ENCODE measurements around the gene ZNF611.
"Not testable (repeated sequence)": the region's sequence is repeated elsewhere in the genome, so short reads cannot be mapped to it uniquely, and the experiment has no call there.

The ZNF611 gene

DNA sequence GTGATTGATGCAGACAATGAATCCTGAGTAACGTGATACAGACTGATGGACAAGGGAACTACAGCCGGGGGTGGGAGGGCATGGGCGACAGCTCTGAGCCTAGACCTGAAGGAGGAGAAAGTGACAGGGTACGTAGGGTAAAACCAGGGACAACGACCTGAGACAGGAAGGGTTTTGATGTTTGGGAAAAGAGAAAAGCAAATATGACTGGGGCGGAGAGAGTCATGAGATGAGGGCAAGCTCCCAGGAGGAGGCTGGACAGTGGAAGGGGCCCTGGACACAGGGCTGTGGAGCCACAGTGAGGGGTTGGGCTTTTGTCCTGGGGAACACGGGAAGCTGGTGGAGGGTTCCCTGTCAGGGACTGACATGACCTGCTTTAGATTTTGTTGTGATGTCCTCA, 34.2 kb downstream of the ZNF611 start:
- Mint-ChIP-seq H3K36me3 (peaks cover 36% of the 10 kb centered on the region), H3K27ac (no peak overlapping the region), H3K4me3 (no peak overlapping the region), H3K27me3 (no peaks in the 10 kb centered on the region), H3K4me1 (peaks cover 6% of the 10 kb centered on the region), H3K9me3 (peaks cover 69% of the 10 kb centered on the region)
- CTCF ChIA-PET: no interaction called here
- DNase-seq: no peak

DNA sequence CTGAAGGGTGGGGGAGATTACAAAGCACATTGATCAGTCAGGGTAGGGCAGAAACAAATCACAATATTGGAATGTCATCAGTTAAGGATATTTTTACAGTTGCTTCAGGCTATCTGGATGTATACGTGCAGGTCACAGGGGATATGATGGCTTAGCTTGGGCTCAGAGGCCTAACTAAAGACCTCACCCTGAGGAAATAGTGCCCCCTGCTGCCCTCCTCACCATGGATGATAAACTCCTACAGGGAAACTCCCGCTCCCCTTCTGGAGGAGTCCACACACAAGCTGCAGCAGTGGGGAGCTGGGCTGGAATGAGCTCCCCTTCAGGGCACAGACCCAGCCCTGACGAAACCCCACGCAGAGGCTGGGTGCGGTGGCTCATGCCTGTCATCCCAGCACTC, 35.3 kb downstream of the ZNF611 start:
- H3K36me3 Mint-ChIP-seq: peaks cover 25% of the 10 kb centered on the region
- H3K4me1 Mint-ChIP-seq, CTCF ChIA-PET, H3K27me3 Mint-ChIP-seq, H3K4me3 Mint-ChIP-seq, H3K27ac Mint-ChIP-seq: not testable (repeated sequence)
- DNase-seq: peak; percentile 24
- H3K9me3 Mint-ChIP-seq: peaks cover 57% of the 10 kb centered on the region

DNA sequence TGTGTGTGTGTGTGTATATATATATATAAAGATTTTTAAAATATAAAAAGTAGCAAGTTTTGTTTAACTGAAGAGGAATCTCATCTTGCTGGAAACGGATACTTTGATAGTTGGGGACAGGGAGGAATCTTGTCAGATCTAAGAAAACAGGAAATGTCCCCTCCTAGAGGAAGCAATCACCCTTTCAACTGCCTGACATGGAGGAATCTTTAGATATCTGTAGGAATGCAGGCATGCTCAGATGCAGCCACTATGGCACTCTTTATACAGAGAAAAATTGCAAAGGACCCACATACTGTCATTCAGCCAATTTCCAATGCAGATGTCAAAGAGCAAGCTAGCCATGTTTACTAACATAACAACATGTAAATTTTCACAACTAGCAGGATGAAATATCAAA, 38.8 kb downstream of the ZNF611 start:
- DNase-seq: no peak
- H3K4me1 Mint-ChIP-seq: peaks cover 13% of the 10 kb centered on the region
- peaks cover 43% of the 10 kb centered on the region for H3K9me3 Mint-ChIP-seq
- no peak overlapping the region for H3K27ac Mint-ChIP-seq
- H3K27me3 Mint-ChIP-seq: no peaks in the 10 kb centered on the region
- H3K36me3 Mint-ChIP-seq: peaks cover 18% of the 10 kb centered on the region
- CTCF ChIA-PET: no interaction called here
- no peak overlapping the region for H3K4me3 Mint-ChIP-seq

DNA sequence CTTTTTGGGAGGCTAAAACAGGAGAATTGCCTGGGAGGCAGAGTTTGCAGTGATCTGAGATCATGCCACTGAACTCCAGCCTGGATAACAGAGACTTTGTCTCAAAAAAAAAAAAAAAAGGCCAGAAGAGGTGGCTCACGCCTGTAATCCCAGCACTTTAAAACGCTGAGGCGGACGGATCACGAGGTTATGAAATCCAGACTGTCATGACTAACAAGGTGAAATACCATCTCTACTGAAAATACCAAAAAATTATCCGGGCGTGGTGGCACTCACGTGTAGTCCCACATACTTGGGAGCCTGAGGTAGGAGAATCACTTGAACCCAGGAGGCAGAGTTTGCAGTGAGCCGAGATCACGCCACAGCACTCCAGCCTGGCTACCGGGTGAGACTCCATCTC, 39.9 kb downstream of the ZNF611 start:
- Mint-ChIP-seq H3K36me3 (peaks cover 19% of the 10 kb centered on the region), H3K4me1 (peaks cover 24% of the 10 kb centered on the region), H3K4me3 (no peak overlapping the region), H3K9me3 (peaks cover 35% of the 10 kb centered on the region), H3K27me3 (no peaks in the 10 kb centered on the region), H3K27ac (no peak overlapping the region)
- CTCF ChIA-PET: no interaction called here
- DNase-seq: no peak

DNA sequence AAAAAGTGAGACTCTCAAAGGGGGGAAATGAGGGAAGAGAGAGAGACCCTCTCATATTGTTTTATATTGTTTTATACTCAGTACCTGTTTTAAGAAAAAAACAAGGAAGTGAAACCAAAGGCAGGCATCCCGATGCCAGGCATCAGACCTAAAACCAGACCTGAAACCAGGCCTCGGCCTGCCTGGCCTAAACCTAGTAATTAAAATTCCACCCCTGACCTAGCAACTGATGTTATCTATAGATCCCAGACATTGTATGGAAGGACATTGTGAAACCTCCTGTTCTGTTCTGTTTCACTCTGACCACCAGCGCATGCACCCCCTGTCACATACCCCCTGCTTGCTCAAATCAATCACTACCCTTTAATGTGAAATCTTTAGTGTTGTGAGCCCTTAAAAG, 40.6 kb downstream of the ZNF611 start:
- H3K4me3 Mint-ChIP-seq, H3K27ac Mint-ChIP-seq, H3K27me3 Mint-ChIP-seq, CTCF ChIA-PET, DNase-seq: not testable (repeated sequence)
- Mint-ChIP-seq H3K9me3 (peaks cover 31% of the 10 kb centered on the region), H3K4me1 (peaks cover 29% of the 10 kb centered on the region), H3K36me3 (peaks cover 19% of the 10 kb centered on the region)

DNA sequence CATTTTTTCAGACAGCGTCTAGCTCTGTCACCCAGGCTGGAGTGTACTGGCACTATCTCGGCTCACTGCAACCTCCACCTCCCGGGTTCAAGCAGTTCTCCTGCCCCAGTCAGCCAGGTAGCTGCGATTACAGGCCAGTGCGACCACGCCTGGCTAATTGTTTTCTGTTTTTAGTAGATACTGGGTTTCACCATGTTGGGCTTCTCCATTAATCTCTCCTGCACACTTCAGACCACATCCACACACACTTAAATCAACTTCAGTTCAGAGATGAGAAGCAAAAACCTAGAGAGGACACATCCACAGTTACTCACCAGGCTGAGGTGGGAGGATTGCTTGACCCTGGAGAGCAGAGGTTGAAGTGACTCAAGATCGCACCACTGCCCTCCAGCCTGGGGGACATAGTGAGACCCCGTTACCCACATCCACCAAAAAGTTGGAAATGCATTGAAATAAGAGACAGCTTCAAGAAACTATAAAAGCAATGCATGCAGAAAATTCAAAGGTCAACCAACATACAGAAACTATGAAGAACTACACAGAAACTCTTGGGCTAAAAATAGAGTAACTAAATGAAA, 42.3 kb downstream of the ZNF611 start:
- CTCF ChIA-PET: no interaction called here
- H3K27me3 Mint-ChIP-seq: no peaks in the 10 kb centered on the region
- peaks cover 36% of the 10 kb centered on the region for H3K4me1 Mint-ChIP-seq
- H3K4me3 Mint-ChIP-seq: no peak overlapping the region
- H3K36me3 Mint-ChIP-seq: peaks cover 26% of the 10 kb centered on the region
- H3K9me3 Mint-ChIP-seq: peaks cover 18% of the 10 kb centered on the region
- peak overlapping the region; percentile 72 for H3K27ac Mint-ChIP-seq
- no peak for DNase-seq

- DNase-seq: no peak
- Mint-ChIP-seq H3K4me1 (peaks cover 36% of the 10 kb centered on the region), H3K27ac (peak overlapping the region; percentile 42), H3K36me3 (peaks cover 29% of the 10 kb centered on the region), H3K27me3 (no peaks in the 10 kb centered on the region), H3K4me3 (peak overlapping the region; percentile 42), H3K9me3 (peaks cover 15% of the 10 kb centered on the region)
- CTCF ChIA-PET: no interaction called here
Measured at GRCh38 chr19:52691737-52692136, 43.1 kb downstream of the ZNF611 start.

DNA sequence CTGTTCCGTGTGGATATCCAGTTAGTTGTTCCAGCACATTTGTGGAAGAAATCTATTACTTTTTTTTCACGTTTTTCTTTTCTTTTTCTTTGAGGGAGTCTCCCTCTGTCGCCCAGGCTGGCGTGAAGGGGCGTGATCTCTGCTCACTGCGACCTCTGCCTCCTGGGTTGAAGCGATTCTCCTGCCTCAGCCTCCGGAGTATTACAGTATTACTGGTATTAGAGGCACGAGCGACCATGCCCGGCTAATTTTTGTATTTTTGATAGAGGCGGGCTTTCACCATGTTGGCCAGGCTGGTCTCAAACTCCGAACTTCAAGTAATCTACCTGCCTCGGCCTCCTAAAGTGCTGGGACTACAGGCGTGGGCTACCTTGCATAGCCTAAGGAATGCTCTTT, 43.6 kb downstream of the ZNF611 start:
- H3K9me3 Mint-ChIP-seq: peaks cover 14% of the 10 kb centered on the region
- H3K4me1 Mint-ChIP-seq: peaks cover 36% of the 10 kb centered on the region
- CTCF ChIA-PET: no interaction called here
- peak overlapping the region; percentile 85 for H3K4me3 Mint-ChIP-seq
- peaks cover 32% of the 10 kb centered on the region for H3K36me3 Mint-ChIP-seq
- no peaks in the 10 kb centered on the region for H3K27me3 Mint-ChIP-seq
- DNase-seq: no peak
- H3K27ac Mint-ChIP-seq: peak overlapping the region; percentile 94

DNA sequence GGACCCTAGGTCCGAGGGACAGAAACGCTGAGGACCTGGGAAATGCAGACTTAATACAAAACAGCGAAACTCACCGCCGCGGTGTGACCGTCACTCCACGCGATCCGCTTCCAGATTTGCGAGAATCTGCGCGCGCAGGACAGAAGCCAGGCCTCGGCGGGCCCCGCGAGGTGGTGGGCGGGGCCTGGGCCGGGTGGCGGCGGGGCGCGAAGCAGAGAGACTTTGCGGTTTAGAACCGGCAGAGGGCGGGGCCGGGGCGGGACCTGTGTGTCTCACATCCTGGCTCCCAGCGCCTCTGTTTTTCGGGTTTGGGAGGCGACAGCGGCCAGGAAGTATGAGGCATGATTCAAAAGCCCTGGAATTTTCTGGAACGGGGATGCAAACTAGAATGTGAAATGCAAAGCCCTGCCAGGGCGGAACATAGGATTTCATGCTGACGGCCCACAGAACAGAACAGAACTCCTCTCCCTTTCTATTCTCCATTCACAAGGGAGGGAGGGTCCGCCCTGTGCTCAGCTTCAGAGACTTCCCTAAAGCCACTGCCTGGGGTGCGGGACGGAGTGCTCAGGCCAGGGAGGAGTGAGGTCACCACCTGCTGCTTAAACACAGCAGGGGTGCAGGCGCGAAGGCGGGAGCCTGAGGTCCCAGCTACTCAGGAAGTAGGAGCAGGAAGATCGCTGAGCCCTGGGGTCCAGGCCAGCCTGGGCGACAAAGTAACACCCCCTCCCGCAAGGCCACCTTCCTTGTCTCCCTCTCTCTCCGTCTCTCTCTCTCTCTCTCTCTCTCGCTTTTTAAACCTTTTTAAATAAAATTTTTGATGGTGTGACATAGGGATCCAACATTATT, 44.3 kb downstream of the ZNF611 start:
- Mint-ChIP-seq H3K4me1 (peaks cover 36% of the 10 kb centered on the region), H3K36me3 (peaks cover 32% of the 10 kb centered on the region), H3K27me3 (no peaks in the 10 kb centered on the region), H3K9me3 (peaks cover 11% of the 10 kb centered on the region), H3K27ac (peak overlapping the region; percentile 94), H3K4me3 (peak overlapping the region; percentile 85)
- CTCF ChIA-PET: no interaction called here
- DNase-seq: peak; percentile 95

DNA sequence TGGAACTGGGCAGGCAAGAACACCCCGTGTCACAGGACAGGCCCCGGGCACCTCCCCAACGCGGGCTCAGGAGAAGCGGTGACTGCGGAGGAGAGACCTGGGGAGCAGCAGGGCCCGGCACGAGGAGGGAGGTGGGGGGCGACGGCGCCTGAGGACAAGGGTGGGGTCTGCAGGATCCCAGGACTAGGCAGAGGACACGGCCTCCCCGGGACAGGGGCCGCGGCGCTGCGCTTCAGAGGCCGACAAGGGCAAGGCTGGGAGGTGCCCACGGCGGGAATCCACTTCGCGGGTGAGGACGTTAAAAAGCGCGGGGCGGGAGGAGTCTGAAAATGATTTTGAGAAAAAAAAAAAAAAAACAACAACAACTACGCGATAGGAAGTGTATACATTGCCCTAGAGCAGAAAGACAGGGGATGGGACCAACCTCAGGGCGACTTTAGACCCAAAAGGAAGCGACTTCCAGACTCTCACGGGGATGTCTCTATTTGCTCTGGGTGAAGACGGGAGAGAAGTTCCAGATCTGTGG, 44.9 kb downstream of the ZNF611 start:
- peak; percentile 62 for DNase-seq

DNA sequence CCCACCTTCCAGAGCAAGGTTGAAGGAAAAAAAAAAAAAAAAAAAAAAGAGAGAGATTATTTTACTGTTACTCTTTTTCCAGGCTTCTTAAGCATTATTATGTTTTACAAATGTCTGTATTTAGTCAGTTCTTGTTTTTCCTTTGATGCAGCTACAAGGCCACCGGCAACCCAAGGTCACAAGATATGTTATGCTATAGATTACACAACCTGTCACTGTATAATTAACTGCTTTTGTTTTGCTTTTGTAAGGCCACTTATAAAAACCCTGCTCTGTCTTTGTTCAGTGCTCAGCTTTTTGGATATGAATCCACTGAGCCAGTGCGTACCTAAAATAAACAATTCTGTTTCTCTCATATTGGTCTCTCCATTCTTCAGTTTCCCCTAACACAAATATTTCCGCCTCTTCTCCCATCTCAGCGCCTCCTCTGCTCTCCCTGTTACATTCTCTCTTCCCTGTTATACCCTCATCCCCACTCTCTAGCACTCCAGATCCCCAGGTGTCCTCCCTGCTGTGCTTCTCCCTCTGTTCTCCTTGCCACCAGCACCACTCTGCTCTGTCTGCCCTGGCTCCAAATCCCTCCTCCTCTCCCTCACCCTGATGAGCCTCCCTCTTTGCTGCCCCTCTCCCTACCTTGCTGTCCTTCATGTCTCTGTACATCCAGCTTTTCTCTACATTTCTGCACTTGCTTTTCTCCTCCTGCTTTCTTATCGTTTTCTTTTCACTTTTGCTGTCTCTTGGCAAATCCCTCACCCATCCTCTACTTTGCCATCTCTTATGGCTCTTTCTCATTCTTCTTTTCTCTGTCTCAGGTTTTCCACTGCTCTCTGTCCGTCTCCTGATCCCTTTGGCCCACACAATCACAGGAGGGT, 45.7 kb downstream of the ZNF611 start:
- Mint-ChIP-seq H3K27ac (peak overlapping the region; percentile 94), H3K4me3 (peak overlapping the region; percentile 85), H3K9me3 (peaks cover 22% of the 10 kb centered on the region), H3K36me3 (peaks cover 45% of the 10 kb centered on the region), H3K4me1 (peaks cover 41% of the 10 kb centered on the region)
- CTCF ChIA-PET: interaction anchor here (1.2 kb wide), 1 partner anchor 26 kb away, joined by 3 read pairs; no protein-coding TSS in a partner anchor
- DNase-seq, H3K27me3 Mint-ChIP-seq: not testable (repeated sequence)

More for the DNA sequence above, 44.9 kb downstream of the ZNF611 start:
- peaks cover 38% of the 10 kb centered on the region for H3K36me3 Mint-ChIP-seq
- no peaks in the 10 kb centered on the region for H3K27me3 Mint-ChIP-seq
- H3K9me3 Mint-ChIP-seq: peaks cover 17% of the 10 kb centered on the region
- H3K4me3 Mint-ChIP-seq: peak overlapping the region; percentile 85
- H3K4me1 Mint-ChIP-seq: peaks cover 36% of the 10 kb centered on the region
- CTCF ChIA-PET: no interaction called here
- H3K27ac Mint-ChIP-seq: peak overlapping the region; percentile 94

DNA sequence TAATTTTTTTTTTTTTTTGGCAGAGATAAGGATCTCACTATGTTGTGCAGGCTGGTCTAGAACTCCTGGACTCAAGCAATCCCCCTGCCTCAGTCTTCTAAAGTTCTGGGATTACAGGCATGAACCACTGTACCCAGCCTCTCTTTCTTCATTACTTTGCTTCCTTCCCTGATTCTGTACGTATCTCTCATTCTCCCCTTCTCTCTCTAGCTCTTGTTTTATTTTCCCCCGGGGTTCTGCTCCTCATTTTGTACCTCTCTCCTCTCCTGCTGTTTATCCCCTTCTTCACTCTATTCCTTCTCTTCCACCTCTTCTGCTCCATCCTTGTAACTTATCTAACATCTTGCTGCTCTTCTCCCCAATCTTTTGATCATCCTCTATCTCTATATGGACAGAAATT, 46.5 kb downstream of the ZNF611 start:
- Mint-ChIP-seq H3K27ac (peak overlapping the region; percentile 94), H3K36me3 (peaks cover 51% of the 10 kb centered on the region), H3K4me1 (peaks cover 41% of the 10 kb centered on the region), H3K27me3 (no peaks in the 10 kb centered on the region), H3K4me3 (peak overlapping the region; percentile 85), H3K9me3 (peaks cover 22% of the 10 kb centered on the region)
- CTCF ChIA-PET: interaction anchor here (1.2 kb wide), 1 partner anchor 27 kb away, joined by 3 read pairs; no protein-coding TSS in a partner anchor
- no peak for DNase-seq

DNA sequence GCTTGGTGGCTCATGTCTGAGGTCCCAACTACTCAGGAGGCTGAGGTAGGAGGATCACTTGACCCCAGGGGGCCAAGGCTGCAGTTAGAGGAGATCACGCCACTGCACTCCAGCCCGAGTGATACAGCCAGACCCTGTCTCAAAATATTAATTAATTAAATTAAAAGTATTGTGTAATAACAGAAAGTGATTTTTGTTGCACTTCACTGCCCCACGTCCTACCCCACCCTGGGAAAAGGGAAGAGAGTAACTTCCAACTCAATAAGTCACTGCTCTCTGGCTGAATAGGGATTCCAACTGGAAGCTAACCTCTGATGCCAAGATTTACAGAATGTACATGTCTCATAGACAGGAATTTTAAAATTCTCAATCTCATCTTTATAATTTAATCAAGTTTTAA, 47.2 kb downstream of the ZNF611 start:
- no peaks in the 10 kb centered on the region for H3K27me3 Mint-ChIP-seq
- DNase-seq: no peak
- H3K4me1 Mint-ChIP-seq: peaks cover 41% of the 10 kb centered on the region
- peaks cover 20% of the 10 kb centered on the region for H3K9me3 Mint-ChIP-seq
- H3K27ac Mint-ChIP-seq: no peak overlapping the region
- H3K36me3 Mint-ChIP-seq: peaks cover 54% of the 10 kb centered on the region
- CTCF ChIA-PET: interaction anchor here (1.2 kb wide), 1 partner anchor 27 kb away, joined by 3 read pairs; no protein-coding TSS in a partner anchor
- H3K4me3 Mint-ChIP-seq: no peak overlapping the region

DNA sequence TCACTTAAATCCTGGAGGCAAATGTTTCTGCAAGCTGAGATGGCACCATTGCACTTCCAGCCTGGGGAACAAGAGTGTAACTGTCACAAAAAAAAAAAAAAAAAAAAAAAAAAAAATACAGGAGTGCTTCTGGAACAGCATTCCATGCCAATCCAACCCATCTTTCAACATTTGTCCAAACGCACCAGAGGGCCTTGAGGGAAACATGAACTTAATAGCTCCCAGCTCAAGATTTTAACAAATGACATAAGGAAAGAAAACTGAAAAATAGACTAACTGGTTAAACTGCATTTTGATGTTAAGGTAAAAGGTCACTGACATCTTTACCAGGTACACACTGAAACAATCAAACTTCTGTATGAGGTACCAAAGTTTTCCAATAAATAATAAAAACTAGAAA, 49.0 kb downstream of the ZNF611 start:
- no peaks in the 10 kb centered on the region for H3K27me3 Mint-ChIP-seq
- CTCF ChIA-PET: no interaction called here
- no peak for DNase-seq
- peaks cover 34% of the 10 kb centered on the region for H3K4me1 Mint-ChIP-seq
- H3K4me3 Mint-ChIP-seq: no peak overlapping the region
- H3K27ac Mint-ChIP-seq: no peak overlapping the region
- peaks cover 60% of the 10 kb centered on the region for H3K36me3 Mint-ChIP-seq
- H3K9me3 Mint-ChIP-seq: peaks cover 20% of the 10 kb centered on the region

Measured in activated naive CD4-positive, alpha-beta T cell treated with anti-CD3 and anti-CD28 coated beads, Interleukin-2, amount 10 ng/mL, durations not matched to agents 7 days and 5 days (primary cell).